AG04450 (cell line): Measurements from ENCODE around the gene KCNN3. TPM values are rescaled to one million over a fixed set of nuclear protein-coding genes. Genes with fewer than 3 reads are reported as not detected.

Source experiments
- CTCF ChIA-PET: fragments of 300-600, 350-600 bp; formaldehyde crosslinking; extraction: SDS; loops from one replicate; lab custom pipeline; 2022; ENCODE audit warnings: antibody characterized with exemption, inconsistent platforms; lab: Charles Lee
- POLR2A ChIA-PET: fragments of 350-600 bp; formaldehyde crosslinking; extraction: SDS; loops from one replicate; lab custom pipeline; 2021; ENCODE audit warnings: antibody characterized with exemption, inconsistent platforms; lab: Yijun Ruan, JAX
- DNase-seq: peaks from one replicate; pipeline ENCODE4 v3.0.0-alpha.2; 2011; ENCODE audit warnings: low read depth, low spot score
- H3K27ac ChIP-seq: one replicate; pipeline ENCODE4 v1.5.1; 2012; ENCODE audit warnings: low read depth, low read length, control low read depth
- H3K27me3 ChIP-seq: one replicate; pipeline ENCODE4 v1.6.0; 2012; ENCODE audit warnings: low read length; ENCODE audit not compliant: control insufficient read depth, insufficient read depth
- H3K4me3 ChIP-seq: 2 replicates; pipeline ENCODE4 v1.5.1; 2011; ENCODE audit warnings: mild to moderate bottlenecking, low read depth, low read length, control low read depth
- H3K9me3 ChIP-seq: 2 replicates; pipeline ENCODE4 v1.5.1; 2012; ENCODE audit warnings: low read length; ENCODE audit not compliant: control insufficient read depth, insufficient read depth
- CTCF ChIP-seq: IDR thresholded peaks from 2 replicates; pipeline ENCODE4 v1.5.1; 2011; ENCODE audit warnings: low read depth, low read length, control low read depth, inconsistent platforms
- polyA plus RNA-seq: library from polyadenylated mRNA; depleted of rRNA; stranded (reverse); fragments of >200 nt; gene quantifications from 2 replicates; pipeline ENCODE4 v1.2.3, GENCODE V29; 2011

KCNN3 gene
- polyA plus RNA-seq, 1 experiment = 0.09 TPM

GRCh38 chr1:154759793-154760192 is 110.3 kb downstream of the KCNN3 start:
- TF ChIP-seq CTCF = no peak
- Histone ChIP-seq H3K27ac (no peak overlapping the region), H3K27me3 (peaks cover 28% of the 10 kb centered on the region), H3K4me3 (no peak overlapping the region), H3K9me3 (peaks cover 4% of the 10 kb centered on the region; the same call in 1 of the 2 replicates)
- POLR2A ChIA-PET = no interaction called here
- no peak for DNase-seq
- CTCF ChIA-PET = interaction anchor here (0.7 to 2.3 kb wide), 3 partner anchors 79 to 200 kb away, joined by 3 to 14 read pairs (median 3); no protein-coding TSS in a partner anchor

GRCh38 chr1:154759196-154759595 is 110.9 kb downstream of the KCNN3 start:
- Histone ChIP-seq H3K27me3 (peaks cover 26% of the 10 kb centered on the region), H3K4me3 (no peak overlapping the region), H3K27ac (no peak overlapping the region), H3K9me3 (peaks cover 4% of the 10 kb centered on the region; the same call in 1 of the 2 replicates)
- DNase-seq = no peak
- ChIA-PET POLR2A (no interaction called here), CTCF (interaction anchor here (2.3 kb wide), 1 partner anchor 199 kb away, joined by 14 read pairs; no protein-coding TSS in a partner anchor)
- no peak for TF ChIP-seq CTCF

GRCh38 chr1:154758346-154758745 is 111.7 kb downstream of the KCNN3 start:
- peaks cover 4% of the 10 kb centered on the region; the same call in 1 of the 2 replicates for H3K9me3 ChIP-seq
- POLR2A ChIA-PET = no interaction called here
- no peak overlapping the region for H3K27ac ChIP-seq
- H3K4me3 ChIP-seq = no peak overlapping the region
- DNase-seq = no peak
- CTCF ChIA-PET = no interaction called here
- peaks cover 30% of the 10 kb centered on the region for H3K27me3 ChIP-seq
- TF ChIP-seq CTCF = no peak

GRCh38 chr1:154756793-154757548 is 113.1 kb downstream of the KCNN3 start:
- Histone ChIP-seq H3K4me3 (no peak overlapping the region), H3K27me3 (peaks cover 32% of the 10 kb centered on the region), H3K27ac (no peak overlapping the region), H3K9me3 (peaks cover 4% of the 10 kb centered on the region; the same call in 1 of the 2 replicates)
- ChIA-PET CTCF (no interaction called here), POLR2A (no interaction called here)
- DNase-seq = no peak
- TF ChIP-seq CTCF = no peak
